ENCODE results near the gene TMEM175. TPM values are rescaled to one million over a fixed set of nuclear protein-coding genes. Genes with fewer than 3 reads are reported as not detected.

Gene TMEM175
- polyA plus RNA-seq, 1 of the 3 experiments (the other 2 are of a cell fraction), result 54.2 TPM

- WGBS (ENCODE audit: low lambda C conversion rate), result 96% methylated on average over 15 of the region's 16 CpGs
- Histone ChIP-seq H3K4me3 (ENCODE audit: low read depth in 2 of 2, low read length in 1 of 2) (no peak overlapping the region), H3K4me2 (no peak overlapping the region), H3K79me2 (ENCODE audit: insufficient read depth) (no peaks in the 10 kb centered on the region), H3K27me3 (ENCODE audit: insufficient read depth) (no peaks in the 10 kb centered on the region), H3K27ac (ENCODE audit: low read depth in 2 of 2, low read length in 1 of 2) (no peak overlapping the region), H3K9me3 (no peaks in the 10 kb centered on the region), H2AFZ (ENCODE audit: low read depth) (no peak overlapping the region), H3K9me2 (no peaks in the 10 kb centered on the region), H4K20me1 (ENCODE audit: insufficient read depth) (no peaks in the 10 kb centered on the region), H3F3A (replicated peaks; ENCODE audit: insufficient read depth) (no peaks in the 10 kb centered on the region), H3K4me1 (ENCODE audit: control insufficient read depth in 1 of 2, insufficient read depth in 2 of 2, low read depth in 1 of 2, low read length in 1 of 2) (no peaks in the 10 kb centered on the region), H3K9ac (no peak overlapping the region), H3K36me3 (replicated peaks in 1 of 2; ENCODE audit: control insufficient read depth in 1 of 2, insufficient read depth in 2 of 2, low read length in 1 of 2) (peaks cover 0 to 35% of the 10 kb centered on the region in 2 experiments)
- CTCF ChIA-PET, result no interaction called here
- POLR2A ChIA-PET, result no interaction called here
- TF ChIP-seq USF2 (IDR thresholded peaks at IDR 0.05; ENCODE audit: borderline replicate concordance, low read depth, low read length), result no peak
- TF ChIP-seq, protein P1, sequence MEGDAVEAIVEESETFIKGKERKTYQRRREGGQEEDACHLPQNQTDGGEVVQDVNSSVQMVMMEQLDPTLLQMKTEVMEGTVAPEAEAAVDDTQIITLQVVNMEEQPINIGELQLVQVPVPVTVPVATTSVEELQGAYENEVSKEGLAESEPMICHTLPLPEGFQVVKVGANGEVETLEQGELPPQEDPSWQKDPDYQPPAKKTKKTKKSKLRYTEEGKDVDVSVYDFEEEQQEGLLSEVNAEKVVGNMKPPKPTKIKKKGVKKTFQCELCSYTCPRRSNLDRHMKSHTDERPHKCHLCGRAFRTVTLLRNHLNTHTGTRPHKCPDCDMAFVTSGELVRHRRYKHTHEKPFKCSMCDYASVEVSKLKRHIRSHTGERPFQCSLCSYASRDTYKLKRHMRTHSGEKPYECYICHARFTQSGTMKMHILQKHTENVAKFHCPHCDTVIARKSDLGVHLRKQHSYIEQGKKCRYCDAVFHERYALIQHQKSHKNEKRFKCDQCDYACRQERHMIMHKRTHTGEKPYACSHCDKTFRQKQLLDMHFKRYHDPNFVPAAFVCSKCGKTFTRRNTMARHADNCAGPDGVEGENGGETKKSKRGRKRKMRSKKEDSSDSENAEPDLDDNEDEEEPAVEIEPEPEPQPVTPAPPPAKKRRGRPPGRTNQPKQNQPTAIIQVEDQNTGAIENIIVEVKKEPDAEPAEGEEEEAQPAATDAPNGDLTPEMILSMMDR (IDR thresholded peaks at IDR 0.05), result no peak
- TF ChIP-seq SIN3A (IDR thresholded peaks at IDR 0.05; ENCODE audit: borderline replicate concordance, low read depth, low read length), result no peak
- TF ChIP-seq ELF1 (IDR thresholded peaks at IDR 0.05), result no peak
- TF ChIP-seq RXRA (IDR thresholded peaks at IDR 0.05; ENCODE audit: borderline replicate concordance, low read depth), result no peak
- TF ChIP-seq CHD2 (IDR thresholded peaks at IDR 0.05; ENCODE audit: low read length, partially characterized antibody), result no peak
- TF ChIP-seq IRF3 (IDR thresholded peaks at IDR 0.05; ENCODE audit: low read depth, low read length), result no peak
- TF ChIP-seq FOXJ3 (CRISPR knock-in tag; IDR thresholded peaks at IDR 0.05), result no peak
- no peak for TF ChIP-seq RCOR1 (IDR thresholded peaks at IDR 0.05; ENCODE audit: low read length)
- no peak for TF ChIP-seq JUND (IDR thresholded peaks at IDR 0.05)
- no peak for TF ChIP-seq TEAD4 (IDR thresholded peaks at IDR 0.05; ENCODE audit: borderline replicate concordance, insufficient read depth)
- no peak for TF ChIP-seq REST (IDR thresholded peaks at IDR 0.05; ENCODE audit: low read depth, low read length)
- TF ChIP-seq TCF12 (IDR thresholded peaks at IDR 0.05), result no peak
- no peak for TF ChIP-seq GABPA (IDR thresholded peaks at IDR 0.05; ENCODE audit: low read depth)
- TF ChIP-seq TAF1 (IDR thresholded peaks at IDR 0.05; ENCODE audit: borderline replicate concordance, low read depth, low read length), result no peak
- DNase-seq, result no peak
Observed at GRCh38 chr4:895596-895995, 36.7 kb upstream of the TMEM175 start.

All from SK-N-SH (cell line).